Gastrocnemius medialis (tissue), 4 donors: ENCODE measurements around the gene SRP54. TPM values are rescaled to one million over a fixed set of nuclear protein-coding genes. Genes with fewer than 3 reads are reported as not detected.
A peak's percentile ranks its signal among the peaks of the same experiment; 100 is the strongest.

Experiments
- ATAC-seq, 2 donors: fragments of 150-250 bp; one replicate each; pipeline ENCODE4 v1.9.1; 2016
- DNase-seq, 2 donors: peaks; one replicate each; pipeline ENCODE4 v3.0.0-alpha.2; 2019
- H3K27ac ChIP-seq, 4 donors: fragments of 200-600 bp; sonication (generic); 1 replicate in 1 of 4; 2 replicates in 3 of 4; pipeline ENCODE4 v1.5.1; 2016 to 2018; ENCODE audit warnings: mild to moderate bottlenecking in 2 of 4, moderate library complexity in 1 of 4
- H3K27me3 ChIP-seq, 3 donors: fragments of 200-600 bp; sonication (generic) in 2 of 3; 1 replicate in 1 of 3; 2 replicates in 2 of 3; pipeline versions ENCODE4 v1.5.1 to v1.6.0; 2016 to 2019; ENCODE audit warnings: mild to moderate bottlenecking in 1 of 3, moderate library complexity in 1 of 3
- H3K36me3 ChIP-seq, 2 donors: fragments of 200-600 bp; sonication (generic) in 1 of 2; one replicate each; pipeline ENCODE4 v1.5.1; 2017 to 2018
- H3K4me1 ChIP-seq, 2 donors: fragments of 200-600 bp; sonication (generic) in 1 of 2; one replicate each; pipeline ENCODE4 v1.5.1; 2016 to 2017; ENCODE audit warnings: mild to moderate bottlenecking in 2 of 2
- H3K4me3 ChIP-seq, 4 donors: fragments of 200-600 bp; sonication (generic) in 3 of 4; 1 replicate in 1 of 4; 2 replicates in 3 of 4; pipeline ENCODE4 v1.5.1; 2016 to 2019; ENCODE audit warnings: mild to moderate bottlenecking in 2 of 4
- H3K9me3 ChIP-seq, 3 donors: fragments of 200-600 bp; sonication (generic) in 2 of 3; 1 replicate in 1 of 3; 2 replicates in 2 of 3; pipeline ENCODE4 v1.5.1; 2016 to 2019
- POLR2A ChIP-seq, 2 donors: fragments of 450-650 bp; IDR thresholded peaks; one replicate each; pipeline ENCODE4 v1.6.1; 2017; ENCODE audit warnings: antibody characterized with exemption in 2 of 2, mild to moderate bottlenecking in 2 of 2, moderate library complexity in 2 of 2
- in situ Hi-C, 4 donors: fragments of 200-750 bp; cut with MboI; loops; one replicate each; pipeline versions ENCODE4 v1.15.0 to v1.8.0; 2017; ENCODE audit warnings: low sequenced_read_pairs in 4 of 4
- intact Hi-C: fragments of 100-400 bp; cut with DNase I; formaldehyde crosslinking; loops from one replicate; pipeline ENCODE4 v1.15.1; 2023; ENCODE audit warnings: low total_unique reads
- total RNA-seq, 4 donors: library from RNA; depleted of rRNA; stranded (reverse); fragments of >200 nt; gene quantifications; one replicate each; pipeline versions ENCODE4 v1.1.0 to v1.2.3, GENCODE V29; 2016
- TF ChIP-seq, protein P1 (sequence below), 5 experiments: fragments of 450-650 bp in 3 of 5; fragments of 200-600 bp in 2 of 5; sonication (generic) in 2 of 5; IDR thresholded peaks in 4 of 5; conservative IDR thresholded peaks in 1 of 5; 1 replicate in 4 of 5; 2 replicates in 1 of 5; pipeline ENCODE4 v1.5.1; 2016 to 2019; ENCODE audit warnings: antibody characterized with exemption in 5 of 5, mild to moderate bottlenecking in 3 of 5, moderate library complexity in 3 of 5

The SRP54 gene
- total RNA-seq, 4 donors from 2014 or later: 33.7 to 40.0 (median 34.6) TPM

GRCh38 chr14:35042632-35043031 is 59.8 kb downstream of the SRP54 start:
- Histone ChIP-seq H3K27ac (no peak overlapping the region), H3K27me3 (no peaks in the 10 kb centered on the region), H3K36me3 (no peaks in the 10 kb centered on the region), H3K9me3 (no peaks in the 10 kb centered on the region), H3K4me1 (peaks cover 9 to 15% of the 10 kb centered on the region in 2 donors), H3K4me3 (no peak overlapping the region)
- ATAC-seq: no peak
- intact Hi-C loops: loop anchor here (10.0 kb wide), 1 partner anchor 762 kb away; the partner anchor contains the start of gene RALGAPA1
- in situ Hi-C loops: loop anchor here in 1 of 4 donors (25.0 kb wide), 1 partner anchor 370 kb away; the partner anchor contains the start of gene NFKBIA
- DNase-seq: no peak
- TF ChIP-seq, protein P1, sequence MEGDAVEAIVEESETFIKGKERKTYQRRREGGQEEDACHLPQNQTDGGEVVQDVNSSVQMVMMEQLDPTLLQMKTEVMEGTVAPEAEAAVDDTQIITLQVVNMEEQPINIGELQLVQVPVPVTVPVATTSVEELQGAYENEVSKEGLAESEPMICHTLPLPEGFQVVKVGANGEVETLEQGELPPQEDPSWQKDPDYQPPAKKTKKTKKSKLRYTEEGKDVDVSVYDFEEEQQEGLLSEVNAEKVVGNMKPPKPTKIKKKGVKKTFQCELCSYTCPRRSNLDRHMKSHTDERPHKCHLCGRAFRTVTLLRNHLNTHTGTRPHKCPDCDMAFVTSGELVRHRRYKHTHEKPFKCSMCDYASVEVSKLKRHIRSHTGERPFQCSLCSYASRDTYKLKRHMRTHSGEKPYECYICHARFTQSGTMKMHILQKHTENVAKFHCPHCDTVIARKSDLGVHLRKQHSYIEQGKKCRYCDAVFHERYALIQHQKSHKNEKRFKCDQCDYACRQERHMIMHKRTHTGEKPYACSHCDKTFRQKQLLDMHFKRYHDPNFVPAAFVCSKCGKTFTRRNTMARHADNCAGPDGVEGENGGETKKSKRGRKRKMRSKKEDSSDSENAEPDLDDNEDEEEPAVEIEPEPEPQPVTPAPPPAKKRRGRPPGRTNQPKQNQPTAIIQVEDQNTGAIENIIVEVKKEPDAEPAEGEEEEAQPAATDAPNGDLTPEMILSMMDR (IDR thresholded peaks at IDR 0.05 in 4 of 5, conservative IDR thresholded peaks at IDR 0.05 in 1 of 5): no peak
- no peak for TF ChIP-seq POLR2A (IDR thresholded peaks at IDR 0.05)

DNA sequence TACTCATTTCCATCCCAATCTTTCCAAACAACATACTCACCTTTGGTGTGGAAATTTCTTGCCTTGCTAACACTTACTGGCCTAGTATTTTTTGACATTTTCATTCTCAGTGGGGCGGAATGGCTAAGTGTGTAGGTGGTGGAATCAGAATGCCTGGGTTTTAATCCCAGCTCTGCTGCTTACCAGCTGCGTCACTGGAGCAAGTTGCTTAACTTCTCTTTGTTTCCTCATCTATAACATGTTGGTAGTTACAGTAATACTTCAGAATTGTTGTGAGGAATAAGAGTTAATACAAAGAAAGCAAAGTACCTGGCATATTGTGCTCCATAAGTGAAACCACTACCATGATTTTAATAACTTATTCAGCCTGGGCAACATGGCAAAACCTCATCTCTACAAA is 60.3 kb downstream of the SRP54 start:
- in situ Hi-C loops: loop anchor here in 1 of 4 donors (25.0 kb wide), 1 partner anchor 369 kb away; the partner anchor contains the start of gene NFKBIA
- TF ChIP-seq, protein P1 (IDR thresholded peaks at IDR 0.05 in 4 of 5, conservative IDR thresholded peaks at IDR 0.05 in 1 of 5): no peak
- TF ChIP-seq POLR2A (IDR thresholded peaks at IDR 0.05): no peak

DNA sequence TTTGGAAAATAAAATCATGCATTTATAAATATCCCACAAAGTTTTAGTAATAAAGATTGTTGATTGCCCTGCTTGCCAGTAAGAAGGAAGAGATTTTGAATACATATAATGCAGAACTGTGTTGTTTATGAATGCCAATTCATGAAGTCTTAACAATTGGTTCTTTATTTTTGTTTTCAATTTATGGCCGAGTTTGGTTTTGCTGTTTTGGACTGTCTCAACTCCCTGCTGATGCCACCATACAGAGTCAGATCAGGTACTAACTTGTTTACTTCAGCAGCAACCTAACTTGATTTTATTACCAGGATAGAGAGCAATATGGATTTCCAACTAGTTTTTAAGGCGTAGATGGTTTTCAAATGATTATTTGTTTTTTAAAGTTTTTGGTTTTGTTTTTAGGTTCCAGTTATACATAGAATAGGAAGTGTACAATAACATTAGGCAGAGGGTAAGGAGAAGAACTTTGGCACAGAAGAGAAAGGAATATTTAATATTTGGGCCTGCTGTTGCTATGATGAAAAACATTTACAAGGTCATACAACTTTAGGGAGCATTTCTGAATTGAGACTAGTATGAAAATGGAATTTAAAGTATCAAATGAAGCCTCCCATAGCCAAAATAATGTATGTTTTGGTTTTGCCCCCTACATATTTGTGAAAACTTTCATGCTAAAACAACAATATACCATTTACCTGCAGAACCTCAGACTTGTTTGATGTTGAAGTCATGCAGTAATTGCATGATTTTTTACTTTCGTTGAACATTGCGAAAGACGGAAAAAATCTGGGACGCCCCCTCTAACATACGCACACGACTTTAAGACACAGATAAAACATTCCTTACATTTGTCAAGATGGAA is 62.4 kb downstream of the SRP54 start:
- TF ChIP-seq, protein P1 (IDR thresholded peaks at IDR 0.05 in 4 of 5, conservative IDR thresholded peaks at IDR 0.05 in 1 of 5): no peak
- TF ChIP-seq POLR2A (IDR thresholded peaks at IDR 0.05): no peak
- ATAC-seq (no peak), DNase-seq (no peak)
- Histone ChIP-seq H3K4me3 (peak overlapping the region; percentile 77 to 94 (median 88)), H3K27ac (peak overlapping the region; percentile 90 to 98 (median 94)), H3K4me1 (peaks cover 27 to 30% of the 10 kb centered on the region in 2 donors), H3K27me3 (no peaks in the 10 kb centered on the region), H3K36me3 (no peaks in the 10 kb centered on the region), H3K9me3 (no peaks in the 10 kb centered on the region)
- intact Hi-C loops: loop anchor here (10.0 kb wide), 1 partner anchor 760 kb away; the partner anchor contains the start of gene RALGAPA1
- in situ Hi-C loops: loop anchor here in 1 of 4 donors (25.0 kb wide), 1 partner anchor 367 kb away; the partner anchor contains the start of gene NFKBIA

More for the DNA sequence above, 60.3 kb downstream of the SRP54 start:
- H3K36me3 ChIP-seq: no peaks in the 10 kb centered on the region
- H3K4me3 ChIP-seq: no peak overlapping the region
- no peaks in the 10 kb centered on the region for H3K9me3 ChIP-seq
- ATAC-seq: no peak
- DNase-seq: no peak
- no peaks in the 10 kb centered on the region for H3K27me3 ChIP-seq
- peaks cover 13 to 20% of the 10 kb centered on the region in 2 donors for H3K4me1 ChIP-seq
- H3K27ac ChIP-seq: no peak overlapping the region
- intact Hi-C loops: loop anchor here (10.0 kb wide), 1 partner anchor 762 kb away; the partner anchor contains the start of gene RALGAPA1

DNA sequence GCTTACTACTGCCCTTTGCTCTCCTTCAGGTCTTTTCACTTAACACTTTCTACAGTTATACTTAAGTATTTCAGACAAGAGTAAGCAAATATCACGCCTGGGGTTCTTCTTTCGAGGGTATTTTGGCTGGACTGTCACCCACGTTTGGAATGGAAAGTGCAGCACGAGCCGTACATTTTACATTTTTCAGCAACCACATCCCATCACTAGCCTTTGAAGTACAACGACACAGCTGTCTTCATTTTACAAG is 62.9 kb downstream of the SRP54 start:
- ATAC-seq: no peak

More for the DNA sequence above, 62.9 kb downstream of the SRP54 start:
- peak overlapping the region; percentile 77 to 94 (median 88) for H3K4me3 ChIP-seq
- intact Hi-C loops: loop anchor here (1.0 to 10.0 kb wide), 5 partner anchors 63 to 759 kb away; partner anchors contain the start of genes NFKBIA, PRORP, RALGAPA1 and SRP54
- in situ Hi-C loops: loop anchor here in 1 of 4 donors (25.0 kb wide), 1 partner anchor 367 kb away; the partner anchor contains the start of gene NFKBIA
- H3K4me1 ChIP-seq: peaks cover 32 to 36% of the 10 kb centered on the region in 2 donors
- peak overlapping the region; percentile 90 to 98 (median 94) for H3K27ac ChIP-seq
- H3K9me3 ChIP-seq: no peaks in the 10 kb centered on the region
- no peaks in the 10 kb centered on the region for H3K36me3 ChIP-seq
- TF ChIP-seq, protein P1 (IDR thresholded peaks at IDR 0.05 in 4 of 5, conservative IDR thresholded peaks at IDR 0.05 in 1 of 5): no peak
- TF ChIP-seq POLR2A (IDR thresholded peaks at IDR 0.05): no peak
- H3K27me3 ChIP-seq: no peaks in the 10 kb centered on the region
- no peak for DNase-seq
